Kidney (tissue), 14 donors: ENCODE results near the gene RNU6-7. TPM values are rescaled to one million over a fixed set of nuclear protein-coding genes. Genes with fewer than 3 reads are reported as not detected.

ENCODE experiments used
- DNase-seq, 5 donors: peaks; one replicate each; pipeline ENCODE4 v3.0.0-alpha.2; 2013 to 2020
- FAIRE-seq: peaks from 2 replicates; lab custom pipeline; 2012; peaks lifted over from hg19 to GRCh38; lab: Jason Lieb, UNC
- H3K27ac ChIP-seq, 2 donors: one replicate each; pipeline ENCODE4 v1.7.0; 2013; ENCODE audit warnings: low read depth in 2 of 2, low read length in 2 of 2, inconsistent platforms in 1 of 2
- H3K27me3 ChIP-seq: one replicate; pipeline ENCODE4 v1.7.1; 2013; ENCODE audit warnings: low read length, inconsistent platforms; ENCODE audit not compliant: control insufficient read depth, insufficient read depth
- H3K36me3 ChIP-seq, 3 donors: one replicate each; pipeline versions ENCODE4 v1.7.0 to v1.7.1; 2013; ENCODE audit warnings: low read length in 3 of 3, control low read depth in 1 of 3, inconsistent platforms in 1 of 3; ENCODE audit not compliant: insufficient read depth in 3 of 3, control insufficient read depth in 2 of 3
- H3K4me1 ChIP-seq, 3 donors: one replicate each; pipeline versions ENCODE4 v1.7.0 to v1.7.1; 2013; ENCODE audit warnings: low read length in 3 of 3, inconsistent platforms in 1 of 3, low read depth in 1 of 3; ENCODE audit not compliant: control insufficient read depth in 2 of 3, insufficient read depth in 2 of 3
- H3K4me3 ChIP-seq, 3 donors: one replicate each; pipeline versions ENCODE4 v1.7.0 to v1.8.1; 2013; ENCODE audit warnings: low read length in 3 of 3, control low read depth in 1 of 3, inconsistent platforms in 1 of 3
- H3K9ac ChIP-seq, 3 donors: one replicate each; pipeline versions ENCODE4 v1.7.0 to v1.7.1; 2013; ENCODE audit warnings: low read length in 3 of 3, control low read depth in 1 of 3, inconsistent platforms in 1 of 3
- H3K9me3 ChIP-seq, 3 donors: one replicate each; pipeline versions ENCODE4 v1.7.0 to v1.7.1; 2013; ENCODE audit warnings: low read length in 3 of 3, control low read depth in 1 of 3, inconsistent platforms in 1 of 3; ENCODE audit not compliant: control insufficient read depth in 2 of 3, insufficient read depth in 1 of 3
- intact Hi-C: fragments of 100-400 bp; cut with DNase I; formaldehyde crosslinking; loops from one replicate; pipeline ENCODE4 v1.11.1; 2022
- polyA plus RNA-seq: library from polyadenylated mRNA; stranded (reverse); fragments of 350-450 nt; fragmentation: Illumina TruSeq; extraction: RNeasy Lipid Tissue Mini Kit (QIAGEN cat#74804); gene quantifications from one replicate; pipeline ENCODE4 v1.2.3, GENCODE V29; 2014; ENCODE audit warnings: low read depth, low replicate concordance; ENCODE audit not compliant: insufficient read depth
- total RNA-seq: library from RNA; stranded (reverse); fragmentation: NEBNext Ultra II Directional; extraction: Animal tissue kit (Norgen Biotek cat#: 25700); gene quantifications from one replicate; pipeline ENCODE4 v1.2.1, GENCODE V29; 2021
- TF ChIP-seq, protein P1 (sequence below): IDR thresholded peaks from 3 replicates; pipeline ENCODE4 v1.5.1; 2012; ENCODE audit warnings: mild to moderate bottlenecking, moderate library complexity, borderline replicate concordance; ENCODE audit not compliant: insufficient read depth; ENCODE audit errors: extremely low read depth
- donor health status: control.
- donor health status: control.
- donor health status: control.
- donor health status: control.
- donor health status: control.
- donor health status: DM: yes; HTN: yes; CAD: no.
- donor health status: Normal renal cell carcinoma (clear cell type).

RNU6-7 gene
- total and polyA plus RNA-seq, 2 donors from 2014 or later, result not detected

DNA sequence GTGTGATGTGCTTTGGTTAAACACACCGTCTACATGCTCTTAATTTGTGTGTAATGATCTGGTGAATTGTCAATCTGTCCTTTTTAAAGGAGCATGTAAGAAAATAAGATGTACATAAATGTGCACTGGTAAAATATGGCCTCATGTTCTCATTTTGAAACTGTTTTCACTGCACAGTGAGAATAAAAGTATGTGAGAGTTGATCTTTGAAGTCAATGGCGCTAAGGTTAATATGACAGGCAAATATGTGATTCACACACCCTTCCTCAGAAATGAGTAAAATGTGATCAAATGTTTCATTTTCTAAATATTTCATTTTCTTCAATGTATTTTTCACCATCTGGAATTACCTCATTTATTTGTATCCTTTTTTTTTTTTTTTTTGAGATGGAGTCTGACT is 8.3 kb upstream of the RNU6-7 start:
- Histone ChIP-seq H3K4me1 (no peaks in the 10 kb centered on the region), H3K9ac (no peak overlapping the region), H3K27ac (no peak overlapping the region), H3K9me3 (no peaks in the 10 kb centered on the region), H3K36me3 (no peaks in the 10 kb centered on the region), H3K27me3 (no peaks in the 10 kb centered on the region), H3K4me3 (no peak overlapping the region)
- DNase-seq (no peak), FAIRE-seq (no peak)
- TF ChIP-seq, protein P1, sequence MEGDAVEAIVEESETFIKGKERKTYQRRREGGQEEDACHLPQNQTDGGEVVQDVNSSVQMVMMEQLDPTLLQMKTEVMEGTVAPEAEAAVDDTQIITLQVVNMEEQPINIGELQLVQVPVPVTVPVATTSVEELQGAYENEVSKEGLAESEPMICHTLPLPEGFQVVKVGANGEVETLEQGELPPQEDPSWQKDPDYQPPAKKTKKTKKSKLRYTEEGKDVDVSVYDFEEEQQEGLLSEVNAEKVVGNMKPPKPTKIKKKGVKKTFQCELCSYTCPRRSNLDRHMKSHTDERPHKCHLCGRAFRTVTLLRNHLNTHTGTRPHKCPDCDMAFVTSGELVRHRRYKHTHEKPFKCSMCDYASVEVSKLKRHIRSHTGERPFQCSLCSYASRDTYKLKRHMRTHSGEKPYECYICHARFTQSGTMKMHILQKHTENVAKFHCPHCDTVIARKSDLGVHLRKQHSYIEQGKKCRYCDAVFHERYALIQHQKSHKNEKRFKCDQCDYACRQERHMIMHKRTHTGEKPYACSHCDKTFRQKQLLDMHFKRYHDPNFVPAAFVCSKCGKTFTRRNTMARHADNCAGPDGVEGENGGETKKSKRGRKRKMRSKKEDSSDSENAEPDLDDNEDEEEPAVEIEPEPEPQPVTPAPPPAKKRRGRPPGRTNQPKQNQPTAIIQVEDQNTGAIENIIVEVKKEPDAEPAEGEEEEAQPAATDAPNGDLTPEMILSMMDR, result no peak
- intact Hi-C loops, result no loop called here

DNA sequence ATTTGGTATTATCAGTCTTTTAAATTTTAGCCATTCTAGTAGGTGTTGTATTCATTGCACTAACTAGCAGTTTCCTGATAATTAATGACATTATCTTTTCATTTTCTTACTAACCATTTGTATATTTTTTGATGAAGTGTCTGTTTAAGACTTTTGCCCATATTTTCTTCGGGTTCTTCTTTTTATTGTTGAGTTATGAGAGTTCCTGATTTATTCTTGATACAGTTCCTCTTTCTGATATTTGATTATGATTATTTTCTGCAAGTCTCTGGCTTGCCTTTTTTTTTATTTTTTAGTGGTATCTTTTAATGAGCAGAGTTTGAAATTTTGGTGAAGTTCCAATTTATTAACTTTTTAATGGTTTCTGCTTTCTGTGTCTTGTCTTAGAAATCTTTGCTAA is 6.2 kb upstream of the RNU6-7 start:
- H3K36me3 ChIP-seq, result no peaks in the 10 kb centered on the region
- TF ChIP-seq, protein P1, result no peak
- H3K27me3 ChIP-seq, result no peaks in the 10 kb centered on the region
- no peak overlapping the region for H3K4me3 ChIP-seq
- FAIRE-seq, result no peak
- H3K9ac ChIP-seq, result no peak overlapping the region
- no peaks in the 10 kb centered on the region for H3K9me3 ChIP-seq
- DNase-seq, result no peak
- H3K27ac ChIP-seq, result no peak overlapping the region
- intact Hi-C loops, result no loop called here
- H3K4me1 ChIP-seq, result no peaks in the 10 kb centered on the region

DNA sequence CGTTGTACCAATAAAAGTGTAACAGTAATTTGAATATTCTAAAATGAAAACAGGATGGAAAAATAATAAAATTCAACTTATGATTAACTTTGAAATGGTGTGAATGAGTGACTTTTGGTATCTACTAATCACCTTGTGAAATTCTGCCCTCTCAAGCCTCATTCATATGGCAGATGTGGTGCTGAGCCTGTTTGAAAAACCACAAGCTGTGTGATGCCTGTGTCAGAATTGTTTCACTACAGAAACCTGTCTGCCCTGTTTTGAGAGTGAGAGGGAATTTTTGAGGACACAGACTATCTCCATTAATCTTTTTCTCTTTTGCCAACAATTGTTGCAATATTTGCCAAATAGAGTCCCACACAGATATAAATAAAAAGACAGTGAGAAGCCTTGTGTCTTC is 3.9 kb upstream of the RNU6-7 start:
- TF ChIP-seq, protein P1, result no peak
- H3K27ac ChIP-seq, result no peak overlapping the region
- H3K36me3 ChIP-seq, result no peaks in the 10 kb centered on the region
- no peak overlapping the region for H3K9ac ChIP-seq
- H3K4me1 ChIP-seq, result peaks cover 0 to 4% (median 0%) of the 10 kb centered on the region in 3 donors
- no peaks in the 10 kb centered on the region for H3K27me3 ChIP-seq
- FAIRE-seq (no peak), DNase-seq (no peak)
- intact Hi-C loops, result no loop called here
- H3K4me3 ChIP-seq, result no peak overlapping the region
- no peaks in the 10 kb centered on the region for H3K9me3 ChIP-seq
